Measurements from ENCODE around the gene ZFR. TPM values are rescaled to one million over a fixed set of nuclear protein-coding genes. Genes with fewer than 3 reads are reported as not detected.

ZFR gene
- total RNA-seq, 3 donors from 2014 or later: 91.4 to 140 (median 108) TPM

DNA sequence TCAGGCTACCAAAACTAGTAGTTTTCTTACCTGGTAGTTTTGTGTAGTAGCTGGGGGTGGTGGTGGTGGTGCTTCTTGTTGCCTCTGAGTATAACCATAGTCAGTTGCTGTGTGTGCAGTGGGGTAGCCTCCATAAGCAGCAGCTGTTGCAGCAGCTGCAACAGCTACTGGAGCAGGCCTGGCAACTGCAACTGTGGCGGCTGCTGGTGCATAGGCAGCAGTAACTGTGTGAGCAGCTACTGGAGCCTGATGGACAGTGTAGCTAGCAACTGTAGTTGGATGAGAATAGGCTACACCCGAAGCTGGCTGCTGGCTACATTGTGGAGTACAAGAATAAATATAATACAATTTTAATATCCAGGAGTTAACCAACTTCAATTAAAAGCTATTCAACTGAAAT is 24.7 kb downstream of the ZFR start:
- Histone ChIP-seq H3K27ac (no peak overlapping the region), H3K4me3 (no peak overlapping the region), H3K4me1 (peaks cover 0 to 7% of the 10 kb centered on the region in 2 donors), H3K27me3 (no peaks in the 10 kb centered on the region), H3K9me3 (no peaks in the 10 kb centered on the region), H3K36me3 (no peaks in the 10 kb centered on the region)
- intact Hi-C loops (cut with DNase I; ENCODE audit: low total_unique reads): loop anchor here (5.0 kb wide), 1 partner anchor 592 kb away; no protein-coding TSS in a partner anchor
- TF ChIP-seq POLR2A (IDR thresholded peaks at IDR 0.05): no peak
- no peak for TF ChIP-seq POLR2AphosphoS5 (IDR thresholded peaks at IDR 0.05)
- no peak for DNase-seq (ENCODE audit: low spot score in 2 of 2)

- TF ChIP-seq POLR2A (IDR thresholded peaks at IDR 0.05): no peak
- TF ChIP-seq, protein P1, sequence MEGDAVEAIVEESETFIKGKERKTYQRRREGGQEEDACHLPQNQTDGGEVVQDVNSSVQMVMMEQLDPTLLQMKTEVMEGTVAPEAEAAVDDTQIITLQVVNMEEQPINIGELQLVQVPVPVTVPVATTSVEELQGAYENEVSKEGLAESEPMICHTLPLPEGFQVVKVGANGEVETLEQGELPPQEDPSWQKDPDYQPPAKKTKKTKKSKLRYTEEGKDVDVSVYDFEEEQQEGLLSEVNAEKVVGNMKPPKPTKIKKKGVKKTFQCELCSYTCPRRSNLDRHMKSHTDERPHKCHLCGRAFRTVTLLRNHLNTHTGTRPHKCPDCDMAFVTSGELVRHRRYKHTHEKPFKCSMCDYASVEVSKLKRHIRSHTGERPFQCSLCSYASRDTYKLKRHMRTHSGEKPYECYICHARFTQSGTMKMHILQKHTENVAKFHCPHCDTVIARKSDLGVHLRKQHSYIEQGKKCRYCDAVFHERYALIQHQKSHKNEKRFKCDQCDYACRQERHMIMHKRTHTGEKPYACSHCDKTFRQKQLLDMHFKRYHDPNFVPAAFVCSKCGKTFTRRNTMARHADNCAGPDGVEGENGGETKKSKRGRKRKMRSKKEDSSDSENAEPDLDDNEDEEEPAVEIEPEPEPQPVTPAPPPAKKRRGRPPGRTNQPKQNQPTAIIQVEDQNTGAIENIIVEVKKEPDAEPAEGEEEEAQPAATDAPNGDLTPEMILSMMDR (IDR thresholded peaks at IDR 0.05): no peak
- TF ChIP-seq POLR2AphosphoS5 (IDR thresholded peaks at IDR 0.05): no peak
- intact Hi-C loops (cut with DNase I; ENCODE audit: low total_unique reads): no loop called here
- H3K4me3 ChIP-seq: no peak overlapping the region
- H3K36me3 ChIP-seq: no peaks in the 10 kb centered on the region
- no peak overlapping the region for H3K27ac ChIP-seq
- no peaks in the 10 kb centered on the region for H3K27me3 ChIP-seq
- H3K9me3 ChIP-seq: no peaks in the 10 kb centered on the region
- no peak for DNase-seq (ENCODE audit: low spot score in 2 of 2)
- H3K4me1 ChIP-seq: no peaks in the 10 kb centered on the region
Observed at GRCh38 chr5:32413466-32414263, 30.9 kb downstream of the ZFR start.

DNA sequence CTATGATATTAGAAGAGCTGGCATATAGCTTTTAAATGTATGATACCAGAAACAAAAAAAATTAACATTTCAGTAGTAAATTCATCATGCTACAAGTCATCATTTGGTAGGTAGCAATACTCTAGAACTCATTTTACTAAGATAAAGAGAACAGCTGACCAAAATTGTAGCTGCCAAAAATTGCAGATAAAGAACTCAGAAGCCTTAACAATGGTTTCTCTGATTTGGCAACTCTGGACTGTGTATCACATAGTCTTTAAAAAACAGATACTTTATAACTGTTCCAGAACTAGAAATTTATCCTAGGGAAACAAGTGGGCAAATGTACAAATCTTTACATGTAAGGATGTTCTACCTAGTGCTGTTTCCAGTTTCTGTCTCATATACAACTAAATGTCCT is 33.9 kb downstream of the ZFR start:
- TF ChIP-seq, protein P1 (IDR thresholded peaks at IDR 0.05): no peak
- TF ChIP-seq POLR2AphosphoS5 (IDR thresholded peaks at IDR 0.05): no peak
- no peak for TF ChIP-seq POLR2A (IDR thresholded peaks at IDR 0.05)
- Histone ChIP-seq H3K36me3 (peaks cover 6% of the 10 kb centered on the region), H3K4me1 (no peaks in the 10 kb centered on the region), H3K27me3 (no peaks in the 10 kb centered on the region), H3K27ac (no peak overlapping the region), H3K4me3 (no peak overlapping the region), H3K9me3 (no peaks in the 10 kb centered on the region)
- no peak for DNase-seq (ENCODE audit: low spot score in 2 of 2)
- intact Hi-C loops (cut with DNase I; ENCODE audit: low total_unique reads): no loop called here

DNA sequence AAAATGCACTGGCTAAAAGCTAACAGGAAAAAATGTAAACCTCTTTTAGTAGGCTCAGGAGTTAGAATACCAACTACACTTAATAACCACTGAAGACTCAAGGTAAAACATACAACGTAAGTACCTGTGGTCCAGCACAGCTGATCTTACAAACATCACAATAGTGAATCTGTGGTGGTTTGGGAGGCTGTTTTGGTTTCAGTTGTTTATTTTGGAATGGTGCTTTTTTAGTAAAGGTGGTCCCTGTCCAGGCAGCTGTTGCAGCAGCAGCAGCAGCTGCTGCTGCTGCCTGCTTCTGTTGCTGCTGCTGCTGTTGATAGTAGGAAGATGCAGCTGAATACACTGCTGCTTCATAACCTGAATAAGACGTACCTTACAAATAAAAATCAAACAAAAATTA is 37.9 kb downstream of the ZFR start:
- H3K36me3 ChIP-seq: peaks cover 11% of the 10 kb centered on the region
- DNase-seq (ENCODE audit: low spot score in 2 of 2): no peak
- TF ChIP-seq POLR2A (IDR thresholded peaks at IDR 0.05): no peak
- TF ChIP-seq, protein P1 (IDR thresholded peaks at IDR 0.05): no peak
- TF ChIP-seq POLR2AphosphoS5 (IDR thresholded peaks at IDR 0.05): no peak

DNA sequence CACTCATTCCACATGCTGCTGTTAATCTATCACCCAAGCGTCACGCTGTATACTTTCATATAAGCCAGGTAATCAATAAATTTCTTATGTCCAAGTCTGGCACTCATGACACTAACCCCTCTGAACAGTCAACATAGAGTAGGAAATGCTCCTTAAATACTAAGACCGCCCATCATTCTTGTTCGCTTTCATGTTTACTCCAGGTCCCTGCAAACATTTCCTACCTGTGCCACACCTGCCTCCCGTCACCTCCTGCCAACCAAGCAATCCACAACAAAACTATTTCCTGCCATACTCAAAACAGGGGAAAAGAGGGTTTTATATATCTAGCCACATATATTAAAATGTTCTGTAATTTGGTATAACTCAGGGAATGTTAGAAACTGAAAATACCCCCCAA is 39.0 kb downstream of the ZFR start:
- H3K4me3 ChIP-seq: no peak overlapping the region
- H3K4me1 ChIP-seq: no peaks in the 10 kb centered on the region
- H3K36me3 ChIP-seq: peaks cover 15% of the 10 kb centered on the region
- no peak for DNase-seq (ENCODE audit: low spot score in 2 of 2)
- H3K27me3 ChIP-seq: no peaks in the 10 kb centered on the region
- no peak overlapping the region for H3K27ac ChIP-seq
- TF ChIP-seq, protein P1 (IDR thresholded peaks at IDR 0.05): no peak
- intact Hi-C loops (cut with DNase I; ENCODE audit: low total_unique reads): no loop called here
- no peaks in the 10 kb centered on the region for H3K9me3 ChIP-seq

More for the DNA sequence above, 37.9 kb downstream of the ZFR start:
- no peaks in the 10 kb centered on the region for H3K4me1 ChIP-seq
- H3K4me3 ChIP-seq: no peak overlapping the region
- H3K9me3 ChIP-seq: no peaks in the 10 kb centered on the region
- intact Hi-C loops (cut with DNase I; ENCODE audit: low total_unique reads): no loop called here
- no peak overlapping the region for H3K27ac ChIP-seq
- H3K27me3 ChIP-seq: no peaks in the 10 kb centered on the region
